HG02852 (cell line): Measurements from ENCODE around the gene MRPL19.

Experiments used
- ATAC-seq: cut with Tn5 transposase; IDR thresholded peaks from one replicate; pipeline ENCODE4 v1.9.1; 2021; ENCODE audit warnings: mild to moderate bottlenecking, moderate library complexity; ENCODE audit not compliant: unreplicated experiment

The MRPL19 gene

GRCh38 chr2:75614162-75614651 is 32.4 kb upstream of the MRPL19 start:
- no peak for ATAC-seq

GRCh38 chr2:75616406-75616805 is 30.2 kb upstream of the MRPL19 start:
- no peak for ATAC-seq

- ATAC-seq: no peak
These were observed 29.6 kb upstream of the MRPL19 start for GRCh38 chr2:75616933-75617332.

- no peak for ATAC-seq
These were observed 26.4 kb upstream of the MRPL19 start for GRCh38 chr2:75619956-75620740.

- ATAC-seq: no peak
These were observed 25.4 kb upstream of the MRPL19 start for GRCh38 chr2:75621228-75621627.

GRCh38 chr2:75622500-75622899 is 24.1 kb upstream of the MRPL19 start:
- no peak for ATAC-seq

GRCh38 chr2:75622929-75623328 is 23.7 kb upstream of the MRPL19 start:
- ATAC-seq: no peak

- peak; percentile 91 for ATAC-seq
These were observed 18.6 kb upstream of the MRPL19 start for GRCh38 chr2:75627902-75628504.

- ATAC-seq: no peak
These were observed 14.4 kb upstream of the MRPL19 start for GRCh38 chr2:75632091-75632701.

- no peak for ATAC-seq
These were observed 13.8 kb upstream of the MRPL19 start for GRCh38 chr2:75632813-75633212.

- no peak for ATAC-seq
These were observed 13.0 kb upstream of the MRPL19 start for GRCh38 chr2:75633620-75634019.

GRCh38 chr2:75634945-75635344 is 11.6 kb upstream of the MRPL19 start:
- ATAC-seq: no peak

GRCh38 chr2:75637568-75637967 is 9.0 kb upstream of the MRPL19 start:
- ATAC-seq: no peak

GRCh38 chr2:75640621-75641121 is 5.9 kb upstream of the MRPL19 start:
- ATAC-seq: peak; percentile 99

GRCh38 chr2:75641587-75641986 is 5.0 kb upstream of the MRPL19 start:
- ATAC-seq: no peak

- ATAC-seq: no peak
These were observed 2.6 kb upstream of the MRPL19 start for GRCh38 chr2:75643980-75644379.

GRCh38 chr2:75645643-75646042 is 940 bp upstream of the MRPL19 start:
- no peak for ATAC-seq

GRCh38 chr2:75646090-75646582 is 447 bp upstream of the MRPL19 start:
- ATAC-seq: no peak

GRCh38 chr2:75647771-75648170 is 1.2 kb downstream of the MRPL19 start:
- no peak for ATAC-seq

- no peak for ATAC-seq
These were observed 7.4 kb downstream of the MRPL19 start for GRCh38 chr2:75654012-75654411.

GRCh38 chr2:75655861-75656260 is 9.3 kb downstream of the MRPL19 start:
- ATAC-seq: no peak

- no peak for ATAC-seq
These were observed 10.0 kb downstream of the MRPL19 start for GRCh38 chr2:75656563-75656962.
